ENCODE results near the gene MARCHF4. TPM values are rescaled to one million over a fixed set of nuclear protein-coding genes. Genes with fewer than 3 reads are reported as not detected.

The MARCHF4 gene
- total RNA-seq = 2.6 and 4.7 TPM in 2 replicates

DNA sequence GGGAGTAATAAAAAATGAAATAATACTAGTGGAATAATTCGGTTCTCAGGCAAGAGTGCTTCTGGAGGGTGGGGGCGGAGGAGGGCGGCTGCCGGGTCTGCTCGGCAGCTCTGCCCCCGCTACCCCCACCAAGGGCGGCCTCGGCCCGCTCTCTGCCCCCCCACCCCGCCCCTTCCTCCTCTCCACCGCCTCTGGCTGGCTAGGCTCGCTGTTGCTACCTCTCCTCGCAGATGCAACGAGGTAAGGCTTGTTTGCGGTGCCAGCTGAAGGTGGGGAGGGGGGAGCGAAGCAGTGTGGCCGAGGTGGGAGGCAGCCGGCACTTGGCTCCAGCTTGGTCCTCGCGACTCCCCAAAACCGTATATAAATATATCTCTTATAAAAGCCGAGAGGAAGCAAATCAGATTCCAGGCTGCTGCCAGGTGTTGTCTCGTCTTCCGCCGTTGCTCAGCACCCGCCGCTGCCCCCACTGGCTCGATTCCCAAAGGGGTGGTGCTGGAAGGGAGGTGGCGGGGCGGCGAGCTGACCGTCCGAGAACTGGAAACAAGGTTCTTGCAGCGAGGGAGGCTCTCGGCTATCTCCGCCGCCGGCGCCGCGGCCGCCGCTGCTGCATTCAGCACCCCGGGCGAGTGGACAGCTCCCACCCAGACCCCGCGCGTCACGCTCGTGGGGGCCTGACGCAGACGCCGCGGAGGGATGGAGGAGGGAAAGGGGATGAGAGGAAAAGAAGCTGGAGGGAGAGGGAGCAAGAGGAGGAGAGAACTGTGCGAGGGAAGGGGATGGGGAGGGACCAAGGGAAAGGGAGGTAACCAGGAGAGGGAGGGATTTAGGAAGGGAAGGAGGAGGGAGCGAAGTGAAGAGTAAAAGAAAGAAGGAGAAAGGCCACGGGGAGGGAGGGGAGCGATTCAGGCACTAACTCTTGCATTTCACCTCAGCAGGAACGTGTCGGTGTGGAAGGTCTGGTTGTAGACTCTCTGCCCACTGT is at the start of gene MARCHF4:
Gene MARCHF4 (minus strand): TSS at position 763 of the 982 bp plus-strand sequence. CDS start 2,223 bp downstream, outside the sequence.

GRCh38 chr2:216412022-216412999 is 40.0 kb upstream of the MARCHF4 start, which contains the start of gene SMARCAL1:
Gene SMARCAL1 (plus strand): TSS chr2:216412484. CDS start chr2:216414705, 2,221 bp downstream.

Other genes with a start within 250 kb of the MARCHF4 start
- 13.0 and 16.5 TPM in 2 replicates for gene SMARCAL1, start 40.0 kb upstream of the MARCHF4 start, total RNA-seq
- 1,447 and 1,667 TPM in 2 replicates for gene RPL37A, start 126.4 kb upstream of the MARCHF4 start, total RNA-seq